Measurements from ENCODE around the gene CCM2. TPM values are rescaled to one million over a fixed set of nuclear protein-coding genes. Genes with fewer than 3 reads are reported as not detected.

Gene CCM2
- total RNA-seq, 1 donor from 2014 or later, result 62.0 TPM

DNA sequence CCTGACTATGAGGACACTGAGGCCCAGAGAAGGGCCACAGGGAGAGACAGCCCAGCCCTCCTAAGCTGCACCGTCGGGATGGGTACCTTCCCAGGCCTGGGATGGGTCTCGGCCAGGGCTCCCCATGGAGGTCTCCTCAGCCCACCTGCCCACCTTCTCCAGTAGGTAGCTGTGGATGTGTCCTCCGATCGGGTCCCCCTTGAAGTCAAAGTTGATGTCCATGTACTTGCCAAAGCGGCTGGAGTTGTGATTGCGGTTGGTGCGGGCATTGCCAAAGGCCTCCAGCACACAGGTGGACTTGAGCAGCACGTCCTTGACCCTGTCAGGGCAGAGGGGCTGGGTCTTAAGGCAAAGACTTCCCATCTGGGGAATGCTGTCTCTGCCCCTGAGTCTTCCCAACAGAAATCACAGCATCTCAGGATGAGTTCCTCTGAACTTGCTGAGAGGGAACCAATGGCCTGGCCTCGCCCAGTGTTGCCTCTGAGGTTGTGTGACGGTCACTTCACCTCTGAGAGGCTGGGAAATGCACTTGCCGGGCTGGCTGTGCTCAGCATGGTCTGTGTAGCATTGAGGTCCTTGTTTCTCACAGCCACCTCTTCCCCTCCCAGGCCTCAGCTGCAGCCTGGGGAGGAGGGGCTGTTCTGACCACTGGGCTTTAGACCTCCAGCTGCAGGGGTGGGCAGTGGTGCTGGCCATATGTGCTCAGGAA lies 24.5 kb upstream of the CCM2 start:
- H3K9me3 Mint-ChIP-seq (ENCODE audit: unreplicated experiment), result no peaks in the 10 kb centered on the region
- peaks cover 19% of the 10 kb centered on the region for H3K27me3 Mint-ChIP-seq (ENCODE audit: low read depth, unreplicated experiment)
- Histone ChIP-seq H3K79me2 (ENCODE audit: insufficient read depth, low read length) (no peaks in the 10 kb centered on the region), H3K27ac (ENCODE audit: low read depth, low read length) (no peak overlapping the region), H3K9ac (ENCODE audit: low read length) (no peak overlapping the region), H3K27me3 (ENCODE audit: insufficient read depth, low read length) (no peaks in the 10 kb centered on the region), H3K4me1 (ENCODE audit: insufficient read depth, low read length) (peaks cover 9% of the 10 kb centered on the region), H3K9me3 (ENCODE audit: insufficient read depth, low read depth, low read length) (no peaks in the 10 kb centered on the region), H2AFZ (ENCODE audit: low read depth, low read length) (no peak overlapping the region), H4K20me1 (ENCODE audit: insufficient read depth, low read length) (no peaks in the 10 kb centered on the region), H3K4me3 (ENCODE audit: insufficient read depth, low read depth, low read length) (no peak overlapping the region), H3K4me2 (ENCODE audit: low read length) (no peak overlapping the region), H3K36me3 (ENCODE audit: insufficient read depth, low read length) (no peaks in the 10 kb centered on the region)
- peaks cover 8% of the 10 kb centered on the region for H3K4me1 Mint-ChIP-seq (ENCODE audit: low read depth, unreplicated experiment)
- peaks cover 4% of the 10 kb centered on the region for H3K36me3 Mint-ChIP-seq (ENCODE audit: low read depth, unreplicated experiment)
- no peak overlapping the region for H3K4me3 Mint-ChIP-seq (ENCODE audit: unreplicated experiment)
- no peak for FAIRE-seq
- H3K27ac Mint-ChIP-seq (ENCODE audit: unreplicated experiment), result no peak overlapping the region
- no peak for DNase-seq (ENCODE audit: low read depth)
- TF ChIP-seq, protein P1, sequence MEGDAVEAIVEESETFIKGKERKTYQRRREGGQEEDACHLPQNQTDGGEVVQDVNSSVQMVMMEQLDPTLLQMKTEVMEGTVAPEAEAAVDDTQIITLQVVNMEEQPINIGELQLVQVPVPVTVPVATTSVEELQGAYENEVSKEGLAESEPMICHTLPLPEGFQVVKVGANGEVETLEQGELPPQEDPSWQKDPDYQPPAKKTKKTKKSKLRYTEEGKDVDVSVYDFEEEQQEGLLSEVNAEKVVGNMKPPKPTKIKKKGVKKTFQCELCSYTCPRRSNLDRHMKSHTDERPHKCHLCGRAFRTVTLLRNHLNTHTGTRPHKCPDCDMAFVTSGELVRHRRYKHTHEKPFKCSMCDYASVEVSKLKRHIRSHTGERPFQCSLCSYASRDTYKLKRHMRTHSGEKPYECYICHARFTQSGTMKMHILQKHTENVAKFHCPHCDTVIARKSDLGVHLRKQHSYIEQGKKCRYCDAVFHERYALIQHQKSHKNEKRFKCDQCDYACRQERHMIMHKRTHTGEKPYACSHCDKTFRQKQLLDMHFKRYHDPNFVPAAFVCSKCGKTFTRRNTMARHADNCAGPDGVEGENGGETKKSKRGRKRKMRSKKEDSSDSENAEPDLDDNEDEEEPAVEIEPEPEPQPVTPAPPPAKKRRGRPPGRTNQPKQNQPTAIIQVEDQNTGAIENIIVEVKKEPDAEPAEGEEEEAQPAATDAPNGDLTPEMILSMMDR (IDR thresholded peaks at IDR 0.05; ENCODE audit: insufficient read depth, low read depth, low read length), result no peak
- TF ChIP-seq EZH2 (IDR thresholded peaks at IDR 0.05; ENCODE audit: insufficient read depth, low read length), result no peak

GRCh38 chr7:44976040-44976745 lies 23.8 kb upstream of the CCM2 start:
- Histone ChIP-seq H3K27me3 (ENCODE audit: insufficient read depth, low read length) (no peaks in the 10 kb centered on the region), H3K4me2 (ENCODE audit: low read length) (no peak overlapping the region), H4K20me1 (ENCODE audit: insufficient read depth, low read length) (no peaks in the 10 kb centered on the region), H2AFZ (ENCODE audit: low read depth, low read length) (no peak overlapping the region), H3K79me2 (ENCODE audit: insufficient read depth, low read length) (no peaks in the 10 kb centered on the region), H3K4me3 (ENCODE audit: insufficient read depth, low read depth, low read length) (no peak overlapping the region), H3K9ac (ENCODE audit: low read length) (no peak overlapping the region), H3K27ac (ENCODE audit: low read depth, low read length) (no peak overlapping the region), H3K36me3 (ENCODE audit: insufficient read depth, low read length) (no peaks in the 10 kb centered on the region), H3K4me1 (ENCODE audit: insufficient read depth, low read length) (peaks cover 14% of the 10 kb centered on the region), H3K9me3 (ENCODE audit: insufficient read depth, low read depth, low read length) (no peaks in the 10 kb centered on the region)
- Mint-ChIP-seq H3K9me3 (ENCODE audit: unreplicated experiment) (no peaks in the 10 kb centered on the region), H3K4me1 (ENCODE audit: low read depth, unreplicated experiment) (peaks cover 14% of the 10 kb centered on the region), H3K4me3 (ENCODE audit: unreplicated experiment) (no peak overlapping the region), H3K36me3 (ENCODE audit: low read depth, unreplicated experiment) (peaks cover 4% of the 10 kb centered on the region), H3K27me3 (ENCODE audit: low read depth, unreplicated experiment) (peaks cover 19% of the 10 kb centered on the region), H3K27ac (ENCODE audit: unreplicated experiment) (no peak overlapping the region)
- no peak for DNase-seq (ENCODE audit: low read depth)
- TF ChIP-seq, protein P1 (IDR thresholded peaks at IDR 0.05; ENCODE audit: insufficient read depth, low read depth, low read length), result no peak
- no peak for TF ChIP-seq EZH2 (IDR thresholded peaks at IDR 0.05; ENCODE audit: insufficient read depth, low read length)
- FAIRE-seq, result no peak

Data from astrocyte (in vitro differentiated cells and primary cell).